Astrocyte (in vitro differentiated cells and primary cell): ENCODE measurements around the gene MRPL41. TPM values are rescaled to one million over a fixed set of nuclear protein-coding genes. Genes with fewer than 3 reads are reported as not detected.

ENCODE experiments used
- DNase-seq: peaks from one replicate; pipeline ENCODE4 v3.0.0-alpha.2; 2010; ENCODE audit warnings: low read depth
- FAIRE-seq: peaks from 2 replicates; lab custom pipeline; 2011; peaks lifted over from hg19 to GRCh38; lab: Jason Lieb, UNC
- H2AFZ ChIP-seq: 2 replicates; pipeline ENCODE4 v1.6.0; 2012; ENCODE audit warnings: low read depth, low read length, inconsistent platforms
- H3K27ac ChIP-seq: 2 replicates; pipeline ENCODE4 v1.5.1; 2011; ENCODE audit warnings: low read depth, low read length, inconsistent platforms
- H3K27me3 ChIP-seq: 2 replicates; pipeline ENCODE4 v1.6.0; 2011; ENCODE audit warnings: low read length, inconsistent platforms; ENCODE audit not compliant: insufficient read depth
- H3K36me3 ChIP-seq: 2 replicates; pipeline ENCODE4 v1.5.1; 2011; ENCODE audit warnings: low read length, inconsistent platforms; ENCODE audit not compliant: insufficient read depth
- H3K4me1 ChIP-seq: 2 replicates; pipeline ENCODE4 v1.5.1; 2011; ENCODE audit warnings: low read length, inconsistent platforms; ENCODE audit not compliant: insufficient read depth
- H3K4me2 ChIP-seq: 2 replicates; pipeline ENCODE4 v1.6.0; 2012; ENCODE audit warnings: low read length, inconsistent platforms
- H3K4me3 ChIP-seq: 2 replicates; pipeline ENCODE4 v1.5.1; 2011; ENCODE audit warnings: low read depth, mild to moderate bottlenecking, low read length, inconsistent platforms; ENCODE audit not compliant: insufficient read depth
- H3K79me2 ChIP-seq: 2 replicates; pipeline ENCODE4 v1.6.0; 2012; ENCODE audit warnings: mild to moderate bottlenecking, low read length, inconsistent platforms; ENCODE audit not compliant: insufficient read depth
- H3K9ac ChIP-seq: 2 replicates; pipeline ENCODE4 v1.6.0; 2012; ENCODE audit warnings: mild to moderate bottlenecking, low read length, inconsistent platforms
- H3K9me3 ChIP-seq: 2 replicates; pipeline ENCODE4 v1.5.1; 2012; ENCODE audit warnings: low read depth, mild to moderate bottlenecking, low read length, inconsistent platforms; ENCODE audit not compliant: insufficient read depth
- H4K20me1 ChIP-seq: 2 replicates; pipeline ENCODE4 v1.6.0; 2012; ENCODE audit warnings: low read length, inconsistent platforms; ENCODE audit not compliant: insufficient read depth
- H3K27ac Mint-ChIP-seq: one replicate; pipeline ENCODE4 v1.8.0; 2021; ENCODE audit warnings: mild to moderate bottlenecking, mixed read lengths; ENCODE audit not compliant: unreplicated experiment
- H3K27me3 Mint-ChIP-seq: one replicate; pipeline ENCODE4 v1.8.0; 2021; ENCODE audit warnings: low read depth, mixed read lengths; ENCODE audit not compliant: unreplicated experiment
- H3K36me3 Mint-ChIP-seq: one replicate; pipeline ENCODE4 v1.8.0; 2021; ENCODE audit warnings: low read depth, mixed read lengths; ENCODE audit not compliant: unreplicated experiment
- H3K4me1 Mint-ChIP-seq: one replicate; pipeline ENCODE4 v1.8.0; 2021; ENCODE audit warnings: low read depth, mixed read lengths; ENCODE audit not compliant: unreplicated experiment
- H3K4me3 Mint-ChIP-seq: one replicate; pipeline ENCODE4 v1.8.0; 2021; ENCODE audit warnings: mild to moderate bottlenecking, moderate library complexity, mixed read lengths; ENCODE audit not compliant: unreplicated experiment
- H3K9me3 Mint-ChIP-seq: one replicate; pipeline ENCODE4 v1.8.0; 2021; ENCODE audit warnings: mild to moderate bottlenecking, mixed read lengths; ENCODE audit not compliant: unreplicated experiment
- CTCF ChIP-seq: IDR thresholded peaks from 2 replicates; pipeline ENCODE4 v1.5.1; 2011; ENCODE audit warnings: low read depth, mild to moderate bottlenecking, inconsistent platforms, low read length, moderate library complexity; ENCODE audit not compliant: insufficient read depth
- EZH2 ChIP-seq: IDR thresholded peaks from 2 replicates; pipeline ENCODE4 v1.6.1; 2012; ENCODE audit warnings: mild to moderate bottlenecking, low read length, inconsistent platforms; ENCODE audit not compliant: insufficient read depth
- total RNA-seq: library from RNA; stranded (reverse); gene quantifications from 2 replicates; pipeline ENCODE4 v1.2.1, GENCODE V29; 2021

MRPL41 gene
- total RNA-seq, 1 donor from 2014 or later: 58.6 TPM

- no peak for TF ChIP-seq EZH2
- TF ChIP-seq CTCF: no peak
- H3K79me2 ChIP-seq: no peaks in the 10 kb centered on the region
- H3K4me3 ChIP-seq: no peak overlapping the region
- H3K36me3 ChIP-seq: no peaks in the 10 kb centered on the region
- no peak overlapping the region for H3K27ac ChIP-seq
- Mint-ChIP-seq H3K36me3 (peaks cover 10% of the 10 kb centered on the region), H3K27ac (no peak overlapping the region), H3K4me1 (peaks cover 7% of the 10 kb centered on the region), H3K4me3 (no peak overlapping the region), H3K9me3 (no peaks in the 10 kb centered on the region), H3K27me3 (no peaks in the 10 kb centered on the region)
- H3K9me3 ChIP-seq: no peaks in the 10 kb centered on the region
- DNase-seq (no peak), FAIRE-seq (no peak)
- no peak overlapping the region for H2AFZ ChIP-seq
- no peaks in the 10 kb centered on the region for H3K27me3 ChIP-seq
- H4K20me1 ChIP-seq: no peaks in the 10 kb centered on the region
- H3K9ac ChIP-seq: no peak overlapping the region
- peaks cover 4% of the 10 kb centered on the region for H3K4me1 ChIP-seq
- H3K4me2 ChIP-seq: no peak overlapping the region
Observed at GRCh38 chr9:137543237-137543963, 8.3 kb upstream of the MRPL41 start.

GRCh38 chr9:137544176-137544760 lies 7.4 kb upstream of the MRPL41 start:
- no peaks in the 10 kb centered on the region for H3K9me3 ChIP-seq
- H3K79me2 ChIP-seq: no peaks in the 10 kb centered on the region
- H3K9ac ChIP-seq: no peak overlapping the region
- peaks cover 4% of the 10 kb centered on the region for H3K4me1 ChIP-seq
- no peak overlapping the region for H2AFZ ChIP-seq
- Mint-ChIP-seq H3K27ac (no peak overlapping the region), H3K36me3 (peaks cover 10% of the 10 kb centered on the region), H3K4me1 (peaks cover 7% of the 10 kb centered on the region), H3K27me3 (no peaks in the 10 kb centered on the region), H3K9me3 (no peaks in the 10 kb centered on the region), H3K4me3 (no peak overlapping the region)
- H3K27ac ChIP-seq: no peak overlapping the region
- no peaks in the 10 kb centered on the region for H3K36me3 ChIP-seq
- TF ChIP-seq CTCF: no peak
- TF ChIP-seq EZH2: no peak
- no peaks in the 10 kb centered on the region for H3K27me3 ChIP-seq
- DNase-seq (no peak), FAIRE-seq (no peak)
- no peak overlapping the region for H3K4me3 ChIP-seq
- H3K4me2 ChIP-seq: no peak overlapping the region
- H4K20me1 ChIP-seq: no peaks in the 10 kb centered on the region

GRCh38 chr9:137545123-137545522 lies 6.6 kb upstream of the MRPL41 start:
- Mint-ChIP-seq H3K27ac (no peak overlapping the region), H3K36me3 (peaks cover 10% of the 10 kb centered on the region), H3K27me3 (no peaks in the 10 kb centered on the region), H3K4me1 (peaks cover 7% of the 10 kb centered on the region), H3K4me3 (no peak overlapping the region), H3K9me3 (no peaks in the 10 kb centered on the region)
- H2AFZ ChIP-seq: no peak overlapping the region
- no peak overlapping the region for H3K27ac ChIP-seq
- H3K79me2 ChIP-seq: no peaks in the 10 kb centered on the region
- no peaks in the 10 kb centered on the region for H3K9me3 ChIP-seq
- TF ChIP-seq CTCF (no peak), EZH2 (no peak)
- no peak overlapping the region for H3K9ac ChIP-seq
- DNase-seq (no peak), FAIRE-seq (no peak)
- peak overlapping the region; percentile 2 for H3K4me2 ChIP-seq
- peaks cover 4% of the 10 kb centered on the region for H3K4me1 ChIP-seq
- H3K4me3 ChIP-seq: no peak overlapping the region
- H3K27me3 ChIP-seq: no peaks in the 10 kb centered on the region
- no peaks in the 10 kb centered on the region for H4K20me1 ChIP-seq
- H3K36me3 ChIP-seq: no peaks in the 10 kb centered on the region
